GM12872 (cell line): ENCODE measurements around the gene SV2C.

Source experiments
- TF ChIP-seq, protein P1 (sequence below): IDR thresholded peaks from 3 replicates; pipeline ENCODE4 v1.5.1; 2011; ENCODE audit warnings: low read depth, mild to moderate bottlenecking, low read length, moderate library complexity; ENCODE audit not compliant: insufficient read depth

Gene SV2C

DNA sequence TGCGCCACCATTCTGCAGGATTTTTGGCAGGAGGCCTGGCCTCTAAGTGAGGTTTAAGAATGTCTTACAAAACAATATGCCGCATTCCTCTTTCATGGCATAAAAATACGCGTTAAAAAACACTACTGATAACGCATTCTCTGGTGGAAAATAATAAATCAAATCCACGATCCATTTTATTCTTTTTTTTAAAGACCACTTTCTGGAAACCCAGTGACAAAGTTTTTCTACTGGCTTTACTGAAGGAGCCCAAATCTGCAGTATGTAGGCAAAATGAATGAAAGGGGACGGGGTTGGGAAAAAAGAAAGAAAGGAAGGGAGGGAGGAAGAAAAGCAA, 2.0 kb downstream of the SV2C start:
- TF ChIP-seq, protein P1, sequence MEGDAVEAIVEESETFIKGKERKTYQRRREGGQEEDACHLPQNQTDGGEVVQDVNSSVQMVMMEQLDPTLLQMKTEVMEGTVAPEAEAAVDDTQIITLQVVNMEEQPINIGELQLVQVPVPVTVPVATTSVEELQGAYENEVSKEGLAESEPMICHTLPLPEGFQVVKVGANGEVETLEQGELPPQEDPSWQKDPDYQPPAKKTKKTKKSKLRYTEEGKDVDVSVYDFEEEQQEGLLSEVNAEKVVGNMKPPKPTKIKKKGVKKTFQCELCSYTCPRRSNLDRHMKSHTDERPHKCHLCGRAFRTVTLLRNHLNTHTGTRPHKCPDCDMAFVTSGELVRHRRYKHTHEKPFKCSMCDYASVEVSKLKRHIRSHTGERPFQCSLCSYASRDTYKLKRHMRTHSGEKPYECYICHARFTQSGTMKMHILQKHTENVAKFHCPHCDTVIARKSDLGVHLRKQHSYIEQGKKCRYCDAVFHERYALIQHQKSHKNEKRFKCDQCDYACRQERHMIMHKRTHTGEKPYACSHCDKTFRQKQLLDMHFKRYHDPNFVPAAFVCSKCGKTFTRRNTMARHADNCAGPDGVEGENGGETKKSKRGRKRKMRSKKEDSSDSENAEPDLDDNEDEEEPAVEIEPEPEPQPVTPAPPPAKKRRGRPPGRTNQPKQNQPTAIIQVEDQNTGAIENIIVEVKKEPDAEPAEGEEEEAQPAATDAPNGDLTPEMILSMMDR: no peak

DNA sequence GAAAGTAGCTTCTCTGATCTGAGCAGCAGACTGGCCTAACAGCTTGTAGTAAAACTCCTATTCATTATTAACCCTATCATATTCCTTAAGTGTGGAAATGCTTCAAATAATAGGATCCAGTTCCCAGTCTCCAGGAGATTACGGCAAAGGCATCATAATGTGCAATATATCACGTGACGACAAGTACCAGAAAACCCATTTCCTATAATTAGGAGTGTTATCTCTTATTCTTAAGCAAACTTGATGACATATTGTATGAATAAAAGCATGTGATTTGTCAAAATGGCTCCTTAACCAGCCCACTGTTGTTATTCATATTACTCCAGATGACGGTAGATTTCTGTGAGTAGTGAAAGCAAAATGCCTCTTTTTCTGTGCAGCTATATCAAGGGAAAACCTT, 2.9 kb downstream of the SV2C start:
- TF ChIP-seq, protein P1: no peak

DNA sequence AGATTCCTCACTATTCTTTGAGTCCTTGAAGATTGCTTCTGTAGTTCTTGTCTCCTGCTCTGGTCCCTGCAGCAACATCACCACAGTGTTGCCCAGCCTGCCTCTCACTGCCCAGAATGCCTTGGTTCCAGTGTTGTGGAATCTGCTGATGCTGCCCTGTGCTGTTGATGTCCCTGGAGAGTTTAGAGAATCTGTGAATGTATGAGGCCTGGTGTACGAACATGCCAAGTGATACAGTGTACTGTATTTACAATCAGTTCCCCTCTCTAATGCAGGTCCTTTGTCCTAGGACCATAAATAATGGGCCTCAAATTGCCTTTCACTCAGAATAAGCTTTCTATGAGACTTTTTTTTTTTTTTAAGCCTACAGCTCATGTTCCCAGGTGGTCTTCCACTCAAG, 8.2 kb downstream of the SV2C start:
- TF ChIP-seq, protein P1: no peak

DNA sequence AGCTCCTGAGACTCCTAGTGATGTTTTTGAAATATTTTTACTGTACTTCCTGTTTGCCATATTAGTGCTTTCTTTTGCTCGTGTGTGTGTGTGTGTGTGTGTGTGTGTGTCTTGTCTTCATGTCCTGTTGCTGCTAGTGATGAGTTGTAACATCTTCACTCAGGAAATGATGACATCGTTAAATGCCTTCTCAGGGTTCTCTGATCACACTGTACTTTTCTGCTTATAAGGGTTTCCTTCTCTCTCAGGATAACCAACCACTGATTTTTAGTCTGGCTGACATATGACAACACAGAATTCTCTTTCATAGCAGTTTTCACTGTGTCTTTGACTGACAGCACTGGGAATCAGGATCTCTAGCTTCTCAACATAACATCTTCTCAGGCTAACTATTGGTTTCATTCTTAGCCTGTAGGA, 16.1 kb downstream of the SV2C start:
- TF ChIP-seq, protein P1: no peak

DNA sequence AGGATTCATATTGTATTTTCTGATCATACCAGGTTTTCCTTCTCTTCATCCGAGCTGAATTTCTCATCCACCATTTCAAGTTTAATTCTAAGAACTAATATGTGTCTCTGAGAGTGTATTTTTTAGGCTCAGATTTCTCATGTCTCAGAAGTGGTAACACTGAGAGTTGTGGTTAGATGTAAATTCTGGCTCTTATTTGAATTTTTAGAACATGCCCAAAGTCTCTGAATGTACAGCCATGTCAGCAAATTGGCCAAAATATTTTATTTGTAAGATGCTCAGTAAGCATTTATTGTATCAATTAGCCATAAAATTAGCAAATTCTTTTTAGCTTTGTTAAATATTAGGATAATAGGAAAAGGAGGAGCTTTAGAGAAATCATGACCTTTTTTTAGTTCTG, 16.6 kb downstream of the SV2C start:
- TF ChIP-seq, protein P1: no peak

DNA sequence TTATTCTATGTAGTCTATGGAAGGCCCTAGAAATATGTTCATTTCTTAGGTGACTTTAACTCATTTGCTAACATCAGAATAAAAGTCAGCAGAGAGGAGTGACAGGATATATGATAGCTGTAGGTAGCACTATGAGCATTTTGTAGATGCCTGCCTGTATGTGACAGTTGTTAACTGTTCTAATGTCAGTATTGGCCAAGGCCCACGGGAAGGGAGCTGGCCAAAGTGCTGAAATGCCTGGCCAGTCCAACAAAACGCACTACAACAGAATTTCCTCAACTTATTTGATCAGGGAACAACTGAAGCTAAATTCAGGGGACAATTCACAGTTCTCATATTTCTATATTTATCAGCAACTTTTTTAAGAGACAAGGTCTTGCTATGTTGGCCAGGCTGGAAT, 20.8 kb downstream of the SV2C start:
- TF ChIP-seq, protein P1: no peak

DNA sequence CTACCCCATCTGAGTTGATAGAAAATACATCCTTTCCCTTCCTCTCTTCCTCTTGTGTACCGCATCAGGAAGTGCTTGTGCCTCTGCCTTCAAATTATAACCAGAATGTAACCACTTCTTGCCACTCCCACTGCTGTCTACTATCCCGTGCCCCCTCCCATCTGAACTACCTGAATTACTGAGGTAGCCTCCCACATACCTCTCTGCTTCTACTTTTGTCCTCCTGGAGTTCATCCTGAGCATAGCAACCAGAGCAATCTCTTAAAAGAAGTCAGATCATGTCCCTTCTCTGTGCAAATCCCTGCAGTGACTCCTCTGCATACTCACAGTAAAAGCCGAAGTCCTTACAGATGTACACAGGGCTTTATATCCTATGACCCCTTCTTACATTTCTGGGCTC, 23.0 kb downstream of the SV2C start:
- TF ChIP-seq, protein P1: no peak
